Right lobe of liver (tissue), 4 donors: ENCODE measurements around the gene RBM26.

ENCODE experiments used
- POLR2A ChIP-seq: fragments of 450-650 bp; IDR thresholded peaks from one replicate; pipeline ENCODE4 v1.6.1; 2017; ENCODE audit warnings: antibody characterized with exemption, mild to moderate bottlenecking
- TF ChIP-seq, protein P1 (sequence below), 4 donors: fragments of 200-600 bp in 3 of 4; fragments of 450-650 bp in 1 of 4; IDR thresholded peaks; one replicate each; pipeline versions ENCODE4 v1.5.1 to v1.8.0; 2016 to 2022; ENCODE audit warnings: antibody characterized with exemption in 4 of 4, mild to moderate bottlenecking in 2 of 4
- donor health status: DM: no; HTN: no; CAD: no.
- donor health status: DM: no; HTN: no; CAD: no.
- donor health status: DM: no; HTN: yes; CAD: no.

DNA sequence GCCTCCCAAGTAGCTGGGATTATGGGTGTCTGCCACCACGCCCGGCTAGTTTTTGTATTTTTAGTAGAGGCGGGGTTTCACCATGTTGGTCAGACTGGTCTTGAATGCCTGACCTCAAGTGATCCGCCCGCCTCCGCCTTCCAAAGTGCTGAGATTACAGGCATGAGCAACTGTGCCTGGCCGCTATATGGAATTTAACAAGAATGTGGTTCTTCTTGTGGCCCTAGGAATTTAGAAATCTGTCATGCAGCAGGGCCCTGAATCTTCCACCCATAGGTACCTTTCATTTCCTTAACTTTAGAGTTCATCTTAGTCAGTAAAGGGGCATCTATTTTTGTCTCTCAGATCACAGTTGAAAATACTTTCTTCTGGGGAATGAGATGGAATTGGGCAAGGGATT, 49.3 kb upstream of the RBM26 start:
- TF ChIP-seq, protein P1, sequence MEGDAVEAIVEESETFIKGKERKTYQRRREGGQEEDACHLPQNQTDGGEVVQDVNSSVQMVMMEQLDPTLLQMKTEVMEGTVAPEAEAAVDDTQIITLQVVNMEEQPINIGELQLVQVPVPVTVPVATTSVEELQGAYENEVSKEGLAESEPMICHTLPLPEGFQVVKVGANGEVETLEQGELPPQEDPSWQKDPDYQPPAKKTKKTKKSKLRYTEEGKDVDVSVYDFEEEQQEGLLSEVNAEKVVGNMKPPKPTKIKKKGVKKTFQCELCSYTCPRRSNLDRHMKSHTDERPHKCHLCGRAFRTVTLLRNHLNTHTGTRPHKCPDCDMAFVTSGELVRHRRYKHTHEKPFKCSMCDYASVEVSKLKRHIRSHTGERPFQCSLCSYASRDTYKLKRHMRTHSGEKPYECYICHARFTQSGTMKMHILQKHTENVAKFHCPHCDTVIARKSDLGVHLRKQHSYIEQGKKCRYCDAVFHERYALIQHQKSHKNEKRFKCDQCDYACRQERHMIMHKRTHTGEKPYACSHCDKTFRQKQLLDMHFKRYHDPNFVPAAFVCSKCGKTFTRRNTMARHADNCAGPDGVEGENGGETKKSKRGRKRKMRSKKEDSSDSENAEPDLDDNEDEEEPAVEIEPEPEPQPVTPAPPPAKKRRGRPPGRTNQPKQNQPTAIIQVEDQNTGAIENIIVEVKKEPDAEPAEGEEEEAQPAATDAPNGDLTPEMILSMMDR (IDR thresholded peaks at IDR 0.05) = no peak
- no peak for TF ChIP-seq POLR2A
